Dermis lymphatic vessel endothelial cell (primary cell): ENCODE measurements around the gene HOXA9. TPM values are rescaled to one million over a fixed set of nuclear protein-coding genes. Genes with fewer than 3 reads are reported as not detected.

ENCODE experiments used
- total RNA-seq: library from RNA; depleted of rRNA; stranded (reverse); fragments of >200 nt; gene quantifications from 2 replicates; pipeline ENCODE4 v1.2.1, GENCODE V29; 2014

The HOXA9 gene
- total RNA-seq = 2.6 and 3.8 TPM in 2 replicates

DNA sequence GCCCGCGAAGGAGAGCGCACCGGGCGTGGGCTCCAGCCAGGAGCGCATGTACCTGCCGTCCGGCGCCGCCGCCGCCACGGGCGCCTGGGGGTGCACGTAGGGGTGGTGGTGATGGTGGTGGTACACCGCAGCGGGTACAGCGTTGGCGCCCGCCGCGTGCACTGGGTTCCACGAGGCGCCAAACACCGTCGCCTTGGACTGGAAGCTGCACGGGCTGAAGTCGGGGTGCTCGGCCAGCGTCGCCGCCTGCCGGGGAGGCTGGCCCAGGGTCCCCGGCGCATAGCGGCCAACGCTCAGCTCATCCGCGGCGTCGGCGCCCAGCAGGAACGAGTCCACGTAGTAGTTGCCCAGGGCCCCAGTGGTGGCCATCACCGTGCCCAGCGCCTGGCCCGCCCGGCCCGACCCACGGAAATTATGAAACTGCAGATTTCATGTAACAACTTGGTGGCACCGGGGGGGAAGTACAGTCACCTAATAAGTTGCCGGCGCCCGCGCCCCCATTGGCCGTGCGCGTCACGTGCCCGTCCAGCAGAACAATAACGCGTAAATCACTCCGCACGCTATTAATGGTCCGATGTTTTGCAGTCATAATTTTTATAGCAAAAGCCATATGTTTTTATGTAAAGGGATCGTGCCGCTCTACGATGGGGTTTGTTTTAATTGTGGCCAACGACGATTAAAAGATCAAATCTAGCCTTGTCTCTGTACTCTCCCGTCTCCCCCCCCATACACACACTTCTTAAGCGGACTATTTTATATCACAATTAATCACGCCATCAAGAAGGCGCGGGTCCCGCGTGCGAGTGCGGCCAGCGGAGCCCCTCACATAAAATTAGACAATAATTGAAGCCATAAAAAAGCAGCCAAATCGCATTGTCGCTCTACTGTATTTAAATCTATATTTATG lies at the start of gene HOXA9:
Gene HOXA9, minus strand, starts transcription at position 449 of the 907 bp plus-strand sequence. Its CDS starts 80 bp downstream, at position 369.

DNA sequence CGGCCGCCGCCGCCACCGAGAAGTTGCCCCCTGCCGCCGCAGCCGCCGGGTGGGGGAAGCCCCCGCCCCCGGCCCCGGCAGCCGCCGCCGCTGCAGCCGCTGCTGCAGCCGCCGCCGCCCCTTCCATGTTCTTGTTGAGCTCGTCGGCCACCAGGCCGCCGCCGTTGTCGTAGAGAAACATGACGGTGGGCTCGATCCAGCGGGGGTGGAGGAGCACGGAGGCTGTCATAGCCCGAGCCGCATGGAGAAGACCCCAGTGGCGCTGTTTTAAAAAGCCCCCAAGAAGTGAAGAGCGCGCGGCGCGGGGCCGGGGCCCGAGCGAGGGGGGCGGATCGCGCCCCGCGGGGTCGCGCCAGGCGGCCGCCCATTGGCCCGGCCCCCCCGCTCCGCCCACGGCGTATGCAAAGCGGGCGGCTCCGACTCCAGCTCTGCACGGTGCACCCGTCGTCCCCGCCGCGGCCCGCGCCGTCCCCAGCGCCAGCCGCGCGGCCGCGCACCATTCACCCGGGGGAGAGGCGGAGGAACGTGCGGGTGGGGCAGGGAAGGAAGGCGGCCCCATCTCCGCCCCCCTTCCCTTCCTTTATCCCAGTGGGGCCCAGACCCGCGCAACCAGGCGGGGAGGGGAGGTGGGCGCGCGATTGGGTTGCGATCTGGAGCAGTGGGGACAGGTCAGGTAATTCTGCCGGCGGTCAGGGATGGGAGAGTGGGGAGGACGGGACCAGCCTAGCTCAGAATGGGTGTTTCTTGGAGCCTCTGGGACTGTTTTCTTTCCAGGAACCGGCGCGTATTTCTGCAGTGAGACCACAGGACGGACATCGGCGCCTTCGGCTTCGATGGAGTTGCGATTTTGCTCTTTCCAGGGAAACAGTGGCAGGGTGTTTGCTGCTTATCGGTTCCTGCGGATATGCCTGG lies 34.8 kb upstream of the HOXA9 start, which contains the start of gene HOXA13:
Gene HOXA13, minus strand, starts transcription at position 243 of the 912 bp plus-strand sequence. Its CDS starts 14 bp downstream, at position 229.

DNA sequence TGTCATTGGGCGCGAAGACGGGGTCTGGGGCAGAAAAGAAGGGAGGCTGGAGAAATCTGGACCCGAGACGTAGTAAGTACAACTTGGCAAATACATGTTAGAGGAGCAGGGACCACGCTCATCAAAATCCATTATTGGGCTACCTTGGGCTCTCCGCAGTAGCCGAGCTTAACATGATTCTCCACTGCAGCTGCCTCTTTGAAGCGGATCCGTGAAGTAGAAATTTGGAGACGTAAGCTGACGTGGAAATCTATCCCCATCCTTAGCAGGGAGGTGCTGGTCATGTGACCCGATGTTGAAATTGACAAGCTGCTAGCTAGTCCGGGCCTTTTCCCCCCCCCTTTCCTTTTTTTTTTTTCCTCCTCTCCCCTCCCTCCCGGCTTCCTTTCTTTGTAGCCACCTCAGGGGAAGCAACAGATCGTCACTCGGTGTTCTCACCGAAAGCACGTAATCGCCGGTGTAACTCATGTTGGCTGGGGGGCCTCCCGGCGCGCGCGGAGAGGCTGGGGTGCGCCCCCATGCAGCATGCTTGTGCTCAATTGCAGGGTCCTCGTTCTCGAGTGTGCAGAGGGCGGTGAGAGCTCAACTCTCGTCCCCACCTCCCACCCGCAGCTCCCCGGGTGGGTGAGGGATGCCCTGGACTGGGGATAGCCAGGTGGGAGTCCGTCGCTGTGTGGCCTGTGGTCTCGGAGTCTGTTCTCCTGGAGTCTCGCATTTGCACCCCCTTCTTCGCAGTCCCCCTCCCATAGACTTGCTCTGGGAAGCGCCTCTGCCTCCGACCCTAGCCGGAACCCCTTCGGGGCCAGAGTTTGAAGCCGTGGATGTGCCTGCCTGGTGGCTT lies 19.9 kb upstream of the HOXA9 start, which contains the start of gene HOXA11:
Gene HOXA11, minus strand, starts transcription at position 220 of the 841 bp plus-strand sequence. Its CDS starts 88 bp downstream, at position 132.

DNA sequence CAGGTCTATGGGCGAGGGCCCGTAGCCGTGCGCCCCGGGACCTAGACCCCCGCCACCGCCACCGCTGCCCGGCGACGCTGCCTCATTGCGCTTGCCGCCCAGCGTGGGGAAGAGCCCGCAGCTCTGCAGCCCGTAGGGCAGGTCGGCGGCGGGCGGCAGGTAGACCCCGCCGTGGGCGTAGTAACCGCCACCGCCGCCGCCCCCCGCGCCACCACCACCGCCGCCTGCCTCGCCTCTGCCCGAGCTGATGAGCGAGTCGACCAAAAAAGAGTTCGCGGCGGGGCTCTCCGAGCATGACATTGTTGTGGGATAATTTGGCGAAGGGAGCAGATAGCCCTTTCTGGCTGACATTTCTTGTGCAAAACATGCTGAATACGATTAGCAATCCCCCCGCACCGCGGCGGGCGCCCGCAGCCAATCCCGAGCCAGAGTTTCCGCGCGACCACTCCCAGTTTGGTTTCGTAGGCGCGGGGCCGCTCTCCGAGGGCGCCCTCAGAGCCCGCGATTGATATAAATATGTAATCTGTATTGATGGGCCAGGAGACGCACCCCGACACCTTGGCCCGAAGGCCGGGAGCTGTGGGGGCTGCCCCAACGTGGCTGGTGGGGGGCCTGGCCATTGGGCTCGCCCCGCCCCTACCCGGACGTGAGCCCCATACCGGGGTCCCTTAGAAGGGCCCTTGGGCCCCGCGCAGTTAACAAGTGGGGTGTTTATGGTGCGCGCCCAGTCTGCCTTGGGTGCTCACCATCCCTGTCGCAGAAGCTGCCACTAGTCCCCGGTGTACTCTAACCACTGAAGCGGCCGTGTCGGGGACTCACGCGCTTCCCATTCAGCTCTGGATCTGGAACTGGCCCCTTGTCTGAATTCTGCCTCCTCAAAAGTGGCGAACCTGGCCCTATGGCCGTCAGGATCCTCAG lies 8.9 kb upstream of the HOXA9 start, which contains the start of gene HOXA10:
Gene HOXA10, minus strand, starts transcription at position 365 of the 918 bp plus-strand sequence. Its CDS starts 14 bp downstream, at position 351.

DNA sequence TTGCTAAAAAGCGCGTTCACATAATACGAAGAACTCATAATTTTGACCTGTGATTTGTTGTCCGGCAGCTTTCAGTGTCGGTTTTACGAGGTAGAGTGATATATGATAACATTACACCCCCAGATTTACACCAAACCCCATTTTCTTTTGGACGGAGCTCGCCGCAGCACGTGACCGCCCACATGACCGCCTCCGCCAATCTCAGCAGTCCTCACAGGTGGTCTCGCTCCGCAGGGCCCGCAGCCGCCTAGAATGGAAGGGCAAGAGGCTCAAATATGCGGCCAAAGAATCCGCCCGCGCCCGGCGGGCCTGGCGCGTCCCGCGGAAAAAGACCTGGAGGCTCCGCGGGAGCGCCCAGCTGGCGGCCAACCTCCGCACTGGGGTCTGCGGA lies 8.8 kb downstream of the HOXA9 start, which contains the start of gene HOXA7:
Gene HOXA7, minus strand, starts transcription at position 168 of the 391 bp plus-strand sequence. Its CDS starts 130 bp downstream, at position 38.

DNA sequence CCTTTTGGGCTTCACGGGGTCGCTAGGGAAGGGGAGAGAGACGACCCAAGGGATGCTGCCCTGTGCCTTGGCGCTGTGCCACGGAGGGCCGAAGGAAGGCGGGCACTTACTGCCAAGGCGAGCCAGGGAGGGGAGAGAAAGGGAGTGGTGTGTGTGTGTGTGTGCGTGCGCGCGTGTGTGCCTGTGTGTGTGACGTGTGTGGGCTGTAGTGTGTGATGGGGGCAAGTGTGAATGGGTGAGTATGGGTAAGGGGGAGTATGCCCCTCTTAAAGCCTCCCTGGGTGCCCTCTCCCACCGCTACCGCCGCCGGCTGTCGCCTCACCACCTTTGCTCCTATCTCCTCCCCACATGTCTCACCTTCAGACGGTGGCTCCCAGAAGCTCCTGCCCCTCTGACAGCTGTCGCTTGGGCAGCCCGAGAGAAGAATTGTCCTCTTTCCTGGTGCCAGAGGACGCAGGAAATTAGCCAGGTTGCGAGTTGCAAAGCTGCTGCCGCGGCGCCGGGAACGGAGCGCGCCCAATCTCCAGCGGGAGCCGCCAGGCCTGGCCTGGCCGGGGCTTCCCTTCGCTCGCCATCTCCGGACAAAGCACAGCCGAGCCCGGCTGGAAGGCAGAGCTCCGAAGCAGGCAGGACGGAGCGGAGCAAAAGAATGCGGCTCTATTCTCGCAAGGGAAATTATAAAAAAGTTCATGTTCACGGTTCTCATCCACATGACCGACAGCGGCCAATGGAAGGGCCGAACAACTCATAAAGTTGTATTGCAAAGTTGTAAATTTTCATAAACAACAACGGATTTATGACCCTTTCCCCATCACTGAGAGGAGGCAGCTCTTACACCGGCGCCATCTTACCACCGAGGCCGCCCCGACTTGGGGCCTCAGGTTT lies 13.2 kb downstream of the HOXA9 start, which contains the start of gene HOXA3:
Gene HOXA3, minus strand, starts transcription at position 653 of the 885 bp plus-strand sequence. CDS start 41,943 bp downstream, outside the sequence.

DNA sequence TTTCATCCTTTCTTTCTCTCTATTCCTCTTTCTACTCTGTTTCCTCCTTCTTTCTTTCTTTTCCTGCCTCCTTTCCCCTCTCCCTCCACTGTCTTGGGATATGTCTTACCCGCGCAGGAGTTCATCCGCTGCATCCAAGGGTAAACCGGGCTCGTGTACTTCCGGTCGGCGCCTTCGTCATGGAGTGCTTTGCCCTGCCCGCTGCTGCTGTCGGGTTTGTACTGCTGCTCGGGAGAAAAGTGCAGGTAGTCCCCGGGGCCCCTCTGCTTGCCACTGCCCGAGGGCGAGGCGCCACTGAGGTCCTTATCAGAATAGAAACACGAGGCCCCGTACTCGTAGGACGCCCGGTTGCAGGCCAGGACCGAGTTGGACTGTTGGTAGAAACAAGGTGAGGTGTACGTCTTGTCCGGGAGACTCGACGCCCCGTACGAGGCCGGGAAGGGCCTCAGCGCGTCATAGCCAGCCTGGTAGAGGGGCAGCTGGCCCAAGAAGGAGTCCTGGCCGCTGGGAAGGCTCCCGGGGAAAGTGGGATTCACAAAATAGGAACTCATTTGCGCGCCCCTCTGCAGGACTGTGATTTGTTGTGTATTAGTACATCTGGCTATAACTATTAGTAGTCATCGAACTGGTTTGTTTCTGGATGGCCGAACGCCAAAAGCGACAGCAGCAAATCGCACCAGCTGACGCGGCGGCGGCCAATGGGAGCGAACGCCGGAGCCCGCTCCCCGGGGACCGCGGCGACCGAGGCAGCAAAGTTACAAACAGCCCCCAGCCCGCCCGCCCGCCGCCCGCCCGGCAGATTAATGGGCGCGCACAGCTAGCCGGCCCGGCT lies 17.9 kb downstream of the HOXA9 start, which contains the start of gene HOXA6:
Gene HOXA6, minus strand, starts transcription at position 576 of the 832 bp plus-strand sequence. Its CDS starts 25 bp downstream, at position 551.

DNA sequence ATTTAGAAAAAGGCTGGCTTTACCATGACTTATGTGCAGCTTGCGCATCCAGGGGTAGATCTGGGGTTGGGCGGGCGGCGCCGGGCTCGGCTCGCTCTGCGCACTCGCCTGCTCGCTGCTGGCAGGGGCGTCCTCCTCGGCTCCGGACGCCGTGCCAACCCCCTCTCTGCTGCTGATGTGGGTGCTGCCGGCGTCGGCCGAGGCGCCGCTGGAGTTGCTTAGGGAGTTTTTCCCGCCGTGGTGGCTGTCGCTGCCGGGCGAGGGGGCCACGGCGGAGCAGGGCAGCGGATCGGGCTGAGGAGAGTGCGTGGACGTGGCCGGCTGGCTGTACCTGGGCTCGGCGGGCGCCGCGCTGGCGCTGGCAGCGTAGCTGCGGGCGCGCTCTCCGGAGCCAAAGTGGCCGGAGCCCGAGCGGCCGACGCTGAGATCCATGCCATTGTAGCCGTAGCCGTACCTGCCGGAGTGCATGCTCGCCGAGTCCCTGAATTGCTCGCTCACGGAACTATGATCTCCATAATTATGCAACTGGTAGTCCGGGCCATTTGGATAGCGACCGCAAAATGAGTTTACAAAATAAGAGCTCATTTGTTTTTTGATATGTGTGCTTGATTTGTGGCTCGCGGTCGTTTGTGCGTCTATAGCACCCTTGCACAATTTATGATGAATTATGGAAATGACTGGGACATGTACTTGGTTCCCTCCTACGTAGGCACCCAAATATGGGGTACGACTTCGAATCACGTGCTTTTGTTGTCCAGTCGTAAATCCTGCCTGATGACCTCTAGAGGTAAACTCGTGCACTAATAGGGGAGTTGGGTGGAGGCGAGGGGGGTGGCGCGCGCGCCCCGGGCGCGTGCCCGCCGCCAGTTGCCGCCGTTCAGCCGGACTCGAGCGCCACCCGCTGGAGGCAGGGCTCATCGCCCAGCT lies 22.1 kb downstream of the HOXA9 start, which contains the start of gene HOXA5:
Gene HOXA5, minus strand, starts transcription at position 659 of the 927 bp plus-strand sequence. Its CDS starts 74 bp downstream, at position 585.

DNA sequence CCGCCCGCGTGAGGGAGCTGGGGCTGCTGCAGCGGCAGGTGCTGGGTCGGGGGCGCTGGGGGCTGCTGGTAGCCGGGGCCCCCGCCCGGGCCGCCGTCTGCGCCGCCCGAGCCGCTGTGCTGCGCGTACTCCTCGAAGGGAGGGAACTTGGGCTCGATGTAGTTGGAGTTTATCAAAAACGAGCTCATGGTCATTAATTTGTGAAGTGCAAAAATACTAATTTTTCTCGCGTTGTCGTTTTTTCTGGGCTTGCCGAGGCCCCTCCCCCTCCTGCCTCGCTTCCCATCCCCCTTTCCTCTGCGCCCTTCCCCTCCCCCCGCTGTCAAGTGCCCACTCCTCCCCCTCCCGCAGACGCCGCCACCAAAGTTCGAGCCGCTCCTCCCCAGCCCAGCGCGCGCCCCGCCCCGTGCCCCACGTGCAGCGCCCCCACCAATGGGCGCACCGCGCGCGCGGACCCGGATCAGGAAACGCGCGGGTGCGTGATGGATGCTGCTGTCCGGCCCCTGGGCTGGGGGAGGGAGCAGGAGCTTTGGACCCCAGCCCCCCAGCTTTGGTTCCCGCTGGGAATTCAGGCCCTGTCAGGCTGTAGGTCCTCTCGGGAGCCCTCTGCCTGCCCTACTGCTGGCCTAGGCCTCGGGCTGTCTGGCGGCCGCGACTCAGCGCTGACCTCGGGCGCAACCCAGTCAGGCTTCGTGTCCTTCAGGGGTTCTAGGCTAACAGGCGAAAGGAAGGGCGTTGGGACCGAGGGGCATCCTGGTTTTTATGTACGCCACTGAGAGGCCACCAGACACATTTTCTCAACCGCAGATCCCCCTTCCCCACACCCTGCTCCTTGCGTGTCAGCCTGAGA lies 34.6 kb downstream of the HOXA9 start, which contains the start of gene HOXA4:
Gene HOXA4, minus strand, starts transcription at position 218 of the 850 bp plus-strand sequence. Its CDS starts 24 bp downstream, at position 194.

Other genes with a start within 250 kb of the HOXA9 start
- gene HOXA1, start 69.5 kb downstream of the HOXA9 start, total RNA-seq = 0.43 and 0.65 TPM in 2 replicates
- 0.11 and 0.43 TPM in 2 replicates for gene HOXA2, start 62.9 kb downstream of the HOXA9 start, total RNA-seq
- 0.43 and 0.65 TPM in 2 replicates for gene HOXA4, start 34.8 kb downstream of the HOXA9 start, total RNA-seq
- gene HOXA5, start 21.9 kb downstream of the HOXA9 start, total RNA-seq = 2.3 and 10.7 TPM in 2 replicates
- 1.8 and 2.7 TPM in 2 replicates for gene HOXA6, start 17.8 kb downstream of the HOXA9 start, total RNA-seq
- gene HOXA3, start 13.0 kb downstream of the HOXA9 start, total RNA-seq = 2.8 and 5.4 TPM in 2 replicates
- gene HOXA7, start 8.9 kb downstream of the HOXA9 start, total RNA-seq = 1.4 and 2.5 TPM in 2 replicates
- gene HOXA10, start 8.8 kb upstream of the HOXA9 start, total RNA-seq = 1.0 and 1.8 TPM in 2 replicates
- gene HOXA11, start 19.7 kb upstream of the HOXA9 start, total RNA-seq = 0.09 and 0.11 TPM in 2 replicates
- gene HOXA13, start 34.6 kb upstream of the HOXA9 start, total RNA-seq = not detected in 2 replicates
- not detected in 2 replicates for gene EVX1, start 77.3 kb upstream of the HOXA9 start, total RNA-seq